Psoas muscle (tissue), 8 donors: ENCODE data around the gene CD2AP. TPM values are rescaled to one million over a fixed set of nuclear protein-coding genes. Genes with fewer than 3 reads are reported as not detected.
"Not testable (repeated sequence)": the region's sequence is repeated elsewhere in the genome, so short reads cannot be mapped to it uniquely, and the experiment has no call there.

Experiments
- ATAC-seq, 4 donors: fragments of 200-7000 bp; cut with Tn5 transposase; one replicate each; pipeline ENCODE4 v1.9.1; 2020; ENCODE audit warnings: moderate library complexity in 3 of 4, mild to moderate bottlenecking in 2 of 4
- DNase-seq, 2 donors: peaks; one replicate each; pipeline ENCODE4 v3.0.0-alpha.2; 2020
- H3K27ac ChIP-seq: fragments of 200-600 bp; one replicate; pipeline ENCODE4 v1.8.0; 2022
- H3K27me3 ChIP-seq, 3 donors: fragments of 200-600 bp in 1 of 3; one replicate each; pipeline versions ENCODE4 v1.6.1 to v1.8.0; 2013 to 2022; ENCODE audit warnings: low read length in 2 of 3, mild to moderate bottlenecking in 2 of 3, moderate library complexity in 1 of 3; ENCODE audit not compliant: insufficient read depth in 3 of 3
- H3K36me3 ChIP-seq, 2 donors: fragments of 200-600 bp in 1 of 2; one replicate each; pipeline versions ENCODE4 v1.6.1 to v1.8.0; 2013 to 2022; ENCODE audit warnings: low read depth in 1 of 2, mild to moderate bottlenecking in 1 of 2, moderate library complexity in 1 of 2; ENCODE audit not compliant: insufficient read depth in 1 of 2
- H3K4me1 ChIP-seq: fragments of 200-600 bp; one replicate; pipeline ENCODE4 v1.8.0; 2022
- H3K4me3 ChIP-seq: fragments of 200-600 bp; one replicate; pipeline ENCODE4 v1.8.0; 2022; ENCODE audit warnings: mild to moderate bottlenecking
- H3K9me3 ChIP-seq: fragments of 200-600 bp; one replicate; pipeline ENCODE4 v1.8.0; 2022
- WGBS, 3 donors: extraction: QIAGEN DNeasy Blood & Tissue Kit; methylation state at CpG; one replicate each; pipeline versions ENCODE4 v1.1.6 to v1.1.7; 2013; 5-methylcytosine and 5-hydroxymethylcytosine counted together
- intact Hi-C, 2 donors: fragments of 100-400 bp; cut with DNase I; formaldehyde crosslinking; loops; one replicate each; pipeline versions ENCODE4 v1.11.0 to v1.14.2; 2022
- polyA plus RNA-seq, 3 donors: library from polyadenylated mRNA; stranded (reverse); fragments of 200-250 nt; gene quantifications; one replicate each; pipeline ENCODE4 v1.2.3, GENCODE V29; 2013
- total RNA-seq, 4 donors: library from RNA; stranded (reverse); fragmentation: NEBNext Ultra II Directional in 2 of 4; extraction: Animal tissue kit (Norgen Biotek cat#: 25700) in 2 of 4; gene quantifications; one replicate each; pipeline versions ENCODE4 v1.2.1 to v1.2.4, GENCODE V29; 2021 to 2023
- TF ChIP-seq, protein P1 (sequence below): fragments of 200-600 bp; IDR thresholded peaks from one replicate; pipeline ENCODE4 v1.8.0; 2022; ENCODE audit warnings: antibody characterized with exemption
- donor health status: healthy with polysubstance abuse.
- donor health status: DM: no; HTN: no; CAD: no; lungs with moderate emphysema.
- donor health status: Bipolar disorder and iron deficiency.
- donor health status: healthy.
- donor health status: DM: yes; HTN: yes; CAD: no.
- donor health status: DM: no; HTN: no; CAD: no.
- donor health status: DM: no; HTN: no; CAD: no.
- donor health status: DM: yes; HTN: yes; CAD: no.

CD2AP gene
- total and polyA plus RNA-seq, 7 donors: 3.4 to 11.7 (median 8.3) TPM

DNA sequence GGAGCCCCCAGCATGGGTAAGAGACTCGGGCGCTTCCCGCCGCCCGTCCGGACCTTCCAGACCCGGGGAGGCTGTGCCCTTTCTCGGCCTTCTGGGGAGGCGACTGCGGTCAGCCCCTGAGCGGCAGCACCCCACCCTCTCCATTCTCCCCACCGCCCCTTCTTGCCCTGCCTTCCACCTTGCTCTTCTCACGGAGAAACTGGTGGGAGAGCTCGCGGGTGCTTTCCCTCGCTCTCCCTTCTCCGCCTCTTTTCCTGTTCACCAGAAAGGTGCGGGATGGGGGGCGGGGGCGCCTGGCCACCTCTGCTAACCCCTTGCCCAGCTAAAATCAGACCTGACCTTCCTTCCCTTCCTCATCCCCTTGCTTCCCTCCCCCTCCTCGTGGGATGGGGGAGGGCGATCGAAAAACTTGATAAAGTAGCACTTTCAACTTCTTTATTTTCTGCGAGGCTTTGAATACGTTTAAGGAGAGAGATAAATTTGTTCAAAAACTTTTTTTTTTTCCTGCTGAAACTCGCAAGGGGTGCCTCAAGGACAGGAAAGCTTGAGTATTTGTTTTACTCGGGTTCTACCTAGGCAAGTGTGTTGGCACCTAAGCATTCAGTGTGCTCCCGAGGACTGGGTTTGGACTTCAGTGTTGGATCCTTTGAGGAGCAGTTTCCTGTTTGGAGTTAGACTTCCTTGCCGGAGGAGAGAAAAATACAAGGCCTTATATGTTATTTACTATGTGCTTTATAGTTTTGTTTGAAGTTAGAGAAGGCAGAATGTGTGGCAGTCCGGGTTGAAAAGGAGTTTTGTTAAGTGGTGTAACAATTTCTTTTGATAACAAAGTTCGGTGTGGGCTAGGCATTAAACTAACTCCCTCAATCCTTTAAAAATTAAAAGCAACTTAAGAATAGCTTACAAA is 897 bp downstream of the CD2AP start:
- DNase-seq: no peak
- H3K4me3 ChIP-seq: peak overlapping the region; percentile 66
- 0 to 1% (median 1%) methylated on average over 17 to 31 of the region's 31 CpGs for WGBS, 3 donors
- intact Hi-C loops: loop anchor here in 1 of 2 donors (5.0 kb wide), 1 partner anchor 61 kb away; no protein-coding TSS in a partner anchor
- H3K27me3 ChIP-seq: no peaks in the 10 kb centered on the region
- H3K9me3 ChIP-seq: no peaks in the 10 kb centered on the region
- TF ChIP-seq, protein P1, sequence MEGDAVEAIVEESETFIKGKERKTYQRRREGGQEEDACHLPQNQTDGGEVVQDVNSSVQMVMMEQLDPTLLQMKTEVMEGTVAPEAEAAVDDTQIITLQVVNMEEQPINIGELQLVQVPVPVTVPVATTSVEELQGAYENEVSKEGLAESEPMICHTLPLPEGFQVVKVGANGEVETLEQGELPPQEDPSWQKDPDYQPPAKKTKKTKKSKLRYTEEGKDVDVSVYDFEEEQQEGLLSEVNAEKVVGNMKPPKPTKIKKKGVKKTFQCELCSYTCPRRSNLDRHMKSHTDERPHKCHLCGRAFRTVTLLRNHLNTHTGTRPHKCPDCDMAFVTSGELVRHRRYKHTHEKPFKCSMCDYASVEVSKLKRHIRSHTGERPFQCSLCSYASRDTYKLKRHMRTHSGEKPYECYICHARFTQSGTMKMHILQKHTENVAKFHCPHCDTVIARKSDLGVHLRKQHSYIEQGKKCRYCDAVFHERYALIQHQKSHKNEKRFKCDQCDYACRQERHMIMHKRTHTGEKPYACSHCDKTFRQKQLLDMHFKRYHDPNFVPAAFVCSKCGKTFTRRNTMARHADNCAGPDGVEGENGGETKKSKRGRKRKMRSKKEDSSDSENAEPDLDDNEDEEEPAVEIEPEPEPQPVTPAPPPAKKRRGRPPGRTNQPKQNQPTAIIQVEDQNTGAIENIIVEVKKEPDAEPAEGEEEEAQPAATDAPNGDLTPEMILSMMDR: no peak
- H3K27ac ChIP-seq: peak overlapping the region; percentile 76
- no peak for ATAC-seq
- peaks cover 12% of the 10 kb centered on the region for H3K4me1 ChIP-seq
- H3K36me3 ChIP-seq: no peaks in the 10 kb centered on the region

- Histone ChIP-seq H3K27me3 (no peaks in the 10 kb centered on the region), H3K27ac (peak overlapping the region; percentile 76), H3K4me1 (peaks cover 12% of the 10 kb centered on the region), H3K36me3 (no peaks in the 10 kb centered on the region), H3K9me3 (no peaks in the 10 kb centered on the region), H3K4me3 (peak overlapping the region; percentile 66)
- no peak for ATAC-seq
- intact Hi-C loops: loop anchor here in 1 of 2 donors (5.0 kb wide), 1 partner anchor 62 kb away; no protein-coding TSS in a partner anchor
- no peak for DNase-seq
- WGBS, 3 donors: 9 to 12% (median 10%) methylated on average over 5 of the region's 5 CpGs
- TF ChIP-seq, protein P1: no peak
Measured at GRCh38 chr6:47479140-47479508, 1.5 kb downstream of the CD2AP start.

- H3K27me3 ChIP-seq: no peaks in the 10 kb centered on the region
- TF ChIP-seq, protein P1: no peak
- H3K36me3 ChIP-seq: no peaks in the 10 kb centered on the region
- DNase-seq (no peak), ATAC-seq (no peak)
- H3K4me3 ChIP-seq: peak overlapping the region; percentile 66
- H3K27ac ChIP-seq: no peak overlapping the region
- intact Hi-C loops: loop anchor here in 1 of 2 donors (5.0 kb wide), 1 partner anchor 63 kb away; no protein-coding TSS in a partner anchor
- 82 to 87% (median 84%) methylated on average over 3 of the region's 3 CpGs for WGBS, 3 donors
- peaks cover 12% of the 10 kb centered on the region for H3K4me1 ChIP-seq
- no peaks in the 10 kb centered on the region for H3K9me3 ChIP-seq
Measured at GRCh38 chr6:47479874-47480273, 2.3 kb downstream of the CD2AP start.

DNA sequence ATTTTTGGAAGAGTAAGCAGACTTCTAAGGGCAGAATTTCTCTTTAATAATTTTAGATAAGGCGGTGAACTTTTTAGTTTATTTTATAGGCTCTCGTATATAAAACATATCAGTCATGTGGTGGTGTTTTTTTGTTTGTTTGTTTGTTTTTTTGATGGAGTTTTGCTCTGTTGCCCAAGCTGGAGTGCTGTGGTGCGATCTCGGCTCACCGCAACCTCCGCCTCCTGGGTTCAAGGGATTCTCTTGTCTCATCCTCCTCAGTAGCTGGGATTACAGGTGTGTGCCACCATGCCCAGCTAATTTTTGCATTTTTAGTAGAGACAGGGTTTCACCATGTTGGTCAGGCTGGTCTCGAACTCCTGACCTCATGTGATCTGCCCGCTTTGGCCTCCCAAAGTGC is 3.6 kb downstream of the CD2AP start:
- H3K36me3 ChIP-seq, H3K27me3 ChIP-seq, ATAC-seq, DNase-seq, H3K27ac ChIP-seq, H3K9me3 ChIP-seq, H3K4me3 ChIP-seq, intact Hi-C loops: not testable (repeated sequence)
- H3K4me1 ChIP-seq: peaks cover 12% of the 10 kb centered on the region
- WGBS, 3 donors: 97 to 99% (median 98%) methylated on average over 8 of the region's 8 CpGs

GRCh38 chr6:47481806-47482205 is 4.2 kb downstream of the CD2AP start:
- no peaks in the 10 kb centered on the region for H3K36me3 ChIP-seq
- no peak overlapping the region for H3K27ac ChIP-seq
- intact Hi-C loops: no loop called here
- no peaks in the 10 kb centered on the region for H3K9me3 ChIP-seq
- no peak overlapping the region for H3K4me3 ChIP-seq
- H3K27me3 ChIP-seq: no peaks in the 10 kb centered on the region
- DNase-seq: no peak
- ATAC-seq: no peak
- TF ChIP-seq, protein P1: no peak
- H3K4me1 ChIP-seq: peaks cover 12% of the 10 kb centered on the region
